ENCODE measurements around the gene CELF4. TPM values are rescaled to one million over a fixed set of nuclear protein-coding genes. Genes with fewer than 3 reads are reported as not detected.

CELF4 gene
- total RNA-seq, 1 experiment from 2014 or later: 0.40 TPM

DNA sequence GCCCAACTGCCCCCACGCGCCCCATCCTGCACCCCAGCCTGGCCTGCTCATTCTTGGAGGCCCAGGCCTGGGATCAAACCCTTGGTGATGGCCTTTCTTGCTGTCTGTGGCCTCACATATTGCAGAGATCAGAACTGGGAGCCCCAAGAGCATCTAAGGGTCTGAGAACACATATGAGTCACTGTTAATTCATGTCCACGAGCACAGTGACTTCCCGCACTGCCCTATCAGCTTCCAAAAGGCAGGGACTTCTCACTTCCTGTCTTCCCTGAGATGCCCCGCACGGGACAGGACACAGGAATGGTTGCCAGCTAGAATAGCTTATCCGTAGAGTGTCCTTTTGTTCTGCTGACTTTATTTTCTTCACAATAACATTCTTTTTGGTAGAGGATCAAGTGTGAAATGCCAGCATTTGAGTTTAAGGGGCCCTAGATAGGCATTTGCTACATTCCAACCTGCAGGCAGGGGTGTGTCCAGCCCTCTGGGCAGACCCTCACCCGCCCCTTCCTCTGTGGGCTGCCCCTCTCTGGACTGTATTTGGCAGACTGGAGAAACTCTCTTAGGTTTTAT, 21.1 kb upstream of the CELF4 start:
- H3K9me3 ChIP-seq (ENCODE audit: low read length): no peaks in the 10 kb centered on the region
- no peak overlapping the region for H3K27ac ChIP-seq (ENCODE audit: low read length)
- no peaks in the 10 kb centered on the region for H3K79me2 ChIP-seq (ENCODE audit: low read length)
- no peak overlapping the region for H3K9ac ChIP-seq (ENCODE audit: low read length)
- no peak overlapping the region for H3K4me3 ChIP-seq (ENCODE audit: low read length)
- H2AFZ ChIP-seq (ENCODE audit: low read length): no peak overlapping the region
- TF ChIP-seq, protein P1, sequence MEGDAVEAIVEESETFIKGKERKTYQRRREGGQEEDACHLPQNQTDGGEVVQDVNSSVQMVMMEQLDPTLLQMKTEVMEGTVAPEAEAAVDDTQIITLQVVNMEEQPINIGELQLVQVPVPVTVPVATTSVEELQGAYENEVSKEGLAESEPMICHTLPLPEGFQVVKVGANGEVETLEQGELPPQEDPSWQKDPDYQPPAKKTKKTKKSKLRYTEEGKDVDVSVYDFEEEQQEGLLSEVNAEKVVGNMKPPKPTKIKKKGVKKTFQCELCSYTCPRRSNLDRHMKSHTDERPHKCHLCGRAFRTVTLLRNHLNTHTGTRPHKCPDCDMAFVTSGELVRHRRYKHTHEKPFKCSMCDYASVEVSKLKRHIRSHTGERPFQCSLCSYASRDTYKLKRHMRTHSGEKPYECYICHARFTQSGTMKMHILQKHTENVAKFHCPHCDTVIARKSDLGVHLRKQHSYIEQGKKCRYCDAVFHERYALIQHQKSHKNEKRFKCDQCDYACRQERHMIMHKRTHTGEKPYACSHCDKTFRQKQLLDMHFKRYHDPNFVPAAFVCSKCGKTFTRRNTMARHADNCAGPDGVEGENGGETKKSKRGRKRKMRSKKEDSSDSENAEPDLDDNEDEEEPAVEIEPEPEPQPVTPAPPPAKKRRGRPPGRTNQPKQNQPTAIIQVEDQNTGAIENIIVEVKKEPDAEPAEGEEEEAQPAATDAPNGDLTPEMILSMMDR (conservative IDR thresholded peaks at IDR 0.05; ENCODE audit: low read depth, low read length): no peak
- no peak for TF ChIP-seq EZH2phosphoT487 (IDR thresholded peaks at IDR 0.05; ENCODE audit: borderline replicate concordance, low read length)
- no peak for TF ChIP-seq EZH2 (IDR thresholded peaks at IDR 0.05; ENCODE audit: low read length, unreplicated experiment)
- H3K27me3 ChIP-seq (ENCODE audit: low read length): no peaks in the 10 kb centered on the region
- intact Hi-C loops (cut with micrococcal nuclease): no loop called here
- no peak for DNase-seq
- H3K4me1 ChIP-seq (ENCODE audit: insufficient read depth, low read length): no peaks in the 10 kb centered on the region
- ATAC-seq: no peak
- no peaks in the 10 kb centered on the region for H3K36me3 ChIP-seq (ENCODE audit: low read depth, low read length)
- no peaks in the 10 kb centered on the region for H4K20me1 ChIP-seq (ENCODE audit: low read length)
- no peaks in the 10 kb centered on the region for H3K9me2 ChIP-seq (replicated peaks; ENCODE audit: low read length)
- no TSS peak for BruUV-seq (replicated peaks)
- POLR2A ChIA-PET (ENCODE audit: unreplicated experiment): no interaction called here
- H3F3A ChIP-seq (ENCODE audit: low read length, unreplicated experiment): no peaks in the 10 kb centered on the region
- CTCF ChIA-PET: no interaction called here
- no peak overlapping the region for H3K4me2 ChIP-seq (ENCODE audit: low read length)

DNA sequence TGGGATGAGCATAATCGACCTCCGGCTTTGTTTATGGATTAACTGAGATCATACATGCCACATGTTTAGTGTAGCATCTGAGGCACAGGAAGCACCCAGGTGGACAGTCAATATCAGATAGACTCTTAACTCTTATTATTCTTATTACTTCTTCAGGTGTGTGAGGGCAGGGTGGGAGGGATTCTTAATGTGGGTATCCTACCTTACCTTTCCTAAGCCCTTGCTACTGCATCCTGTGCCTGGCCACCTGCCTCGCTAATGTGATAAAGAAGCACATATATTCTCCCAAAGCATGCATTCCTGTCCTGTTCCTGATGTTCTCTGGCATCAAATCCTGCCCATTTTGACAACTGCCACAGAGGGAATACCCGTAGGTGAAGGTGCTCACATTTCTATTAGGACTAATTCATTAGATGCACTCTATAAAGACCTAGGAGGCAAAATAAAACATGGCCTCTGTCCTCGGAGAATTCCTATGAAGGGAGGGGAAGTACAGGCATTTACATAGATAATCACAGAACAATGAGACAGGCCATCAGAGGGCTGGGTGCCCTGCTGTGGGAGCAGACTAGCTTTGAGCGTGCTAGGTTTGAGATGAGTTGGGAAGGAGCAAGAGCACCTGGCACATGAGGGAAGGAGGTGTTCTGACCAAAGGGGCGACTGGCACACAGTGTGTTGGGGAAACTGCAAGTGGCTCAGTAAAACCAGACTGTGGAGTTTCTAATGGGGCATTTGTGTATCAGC, 19.5 kb upstream of the CELF4 start:
- ChIA-PET CTCF (no interaction called here), POLR2A (ENCODE audit: unreplicated experiment) (no interaction called here)
- Histone ChIP-seq H3K27me3 (ENCODE audit: low read length) (no peaks in the 10 kb centered on the region), H3K4me3 (ENCODE audit: low read length) (no peak overlapping the region), H2AFZ (ENCODE audit: low read length) (no peak overlapping the region), H3K9ac (ENCODE audit: low read length) (no peak overlapping the region), H3K27ac (ENCODE audit: low read length) (no peak overlapping the region), H3K79me2 (ENCODE audit: low read length) (no peaks in the 10 kb centered on the region), H3K9me3 (ENCODE audit: low read length) (no peaks in the 10 kb centered on the region), H4K20me1 (ENCODE audit: low read length) (no peaks in the 10 kb centered on the region), H3K9me2 (replicated peaks; ENCODE audit: low read length) (no peaks in the 10 kb centered on the region), H3K4me1 (ENCODE audit: insufficient read depth, low read length) (no peaks in the 10 kb centered on the region), H3K36me3 (ENCODE audit: low read depth, low read length) (no peaks in the 10 kb centered on the region), H3F3A (ENCODE audit: low read length, unreplicated experiment) (no peaks in the 10 kb centered on the region), H3K4me2 (ENCODE audit: low read length) (no peak overlapping the region)
- no peak for DNase-seq
- no peak for ATAC-seq
- BruUV-seq (replicated peaks): no TSS peak
- TF ChIP-seq, protein P1 (conservative IDR thresholded peaks at IDR 0.05; ENCODE audit: low read depth, low read length): no peak
- TF ChIP-seq EZH2phosphoT487 (IDR thresholded peaks at IDR 0.05; ENCODE audit: borderline replicate concordance, low read length): no peak
- no peak for TF ChIP-seq EZH2 (IDR thresholded peaks at IDR 0.05; ENCODE audit: low read length, unreplicated experiment)
- intact Hi-C loops (cut with micrococcal nuclease): no loop called here

DNA sequence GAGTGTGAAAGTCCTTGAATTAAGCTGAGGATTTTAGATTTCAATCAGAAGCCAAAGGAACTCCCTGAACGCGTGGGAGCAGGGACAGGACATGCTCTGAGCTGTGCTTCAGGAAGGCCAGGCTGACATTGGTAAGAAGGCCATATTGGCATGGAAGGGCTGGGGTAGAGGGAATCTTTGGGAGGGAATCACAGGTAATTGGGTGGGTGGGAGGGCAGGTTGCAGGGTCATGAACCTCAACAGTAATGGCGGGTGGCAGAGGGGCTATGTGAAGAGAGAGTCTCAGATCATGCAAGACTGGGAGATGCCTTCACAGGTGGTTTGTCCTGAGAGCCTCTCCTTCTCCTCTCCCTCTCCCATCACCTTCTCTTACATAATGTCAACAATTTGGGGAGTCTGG, 18.6 kb upstream of the CELF4 start:
- ChIA-PET CTCF (no interaction called here), POLR2A (ENCODE audit: unreplicated experiment) (no interaction called here)
- Histone ChIP-seq H3K79me2 (ENCODE audit: low read length) (no peaks in the 10 kb centered on the region), H2AFZ (ENCODE audit: low read length) (no peak overlapping the region), H3K36me3 (ENCODE audit: low read depth, low read length) (no peaks in the 10 kb centered on the region), H3F3A (ENCODE audit: low read length, unreplicated experiment) (no peaks in the 10 kb centered on the region), H3K9me2 (replicated peaks; ENCODE audit: low read length) (no peaks in the 10 kb centered on the region), H4K20me1 (ENCODE audit: low read length) (no peaks in the 10 kb centered on the region), H3K4me1 (ENCODE audit: insufficient read depth, low read length) (no peaks in the 10 kb centered on the region), H3K27ac (ENCODE audit: low read length) (no peak overlapping the region), H3K27me3 (ENCODE audit: low read length) (no peaks in the 10 kb centered on the region), H3K4me2 (ENCODE audit: low read length) (no peak overlapping the region), H3K4me3 (ENCODE audit: low read length) (no peak overlapping the region), H3K9ac (ENCODE audit: low read length) (no peak overlapping the region), H3K9me3 (ENCODE audit: low read length) (no peaks in the 10 kb centered on the region)
- TF ChIP-seq, protein P1 (conservative IDR thresholded peaks at IDR 0.05; ENCODE audit: low read depth, low read length): no peak
- TF ChIP-seq EZH2phosphoT487 (IDR thresholded peaks at IDR 0.05; ENCODE audit: borderline replicate concordance, low read length): no peak
- TF ChIP-seq EZH2 (IDR thresholded peaks at IDR 0.05; ENCODE audit: low read length, unreplicated experiment): no peak
- no TSS peak for BruUV-seq (replicated peaks)
- ATAC-seq (no peak), DNase-seq (no peak)
- intact Hi-C loops (cut with micrococcal nuclease): no loop called here

Measured in PC-3 (cell line).